Measurements from ENCODE around the gene C16orf95. TPM values are rescaled to one million over a fixed set of nuclear protein-coding genes. Genes with fewer than 3 reads are reported as not detected.
"Not testable (repeated sequence)": the region's sequence is repeated elsewhere in the genome, so short reads cannot be mapped to it uniquely, and the experiment has no call there.

C16orf95 gene
- total RNA-seq, 1 experiment from 2014 or later = 6.0 TPM

- DNase-seq (ENCODE audit: low read depth, low spot score) (no peak), ATAC-seq (no peak)
- Histone ChIP-seq H3K27me3 (ENCODE audit: control insufficient read depth, insufficient read depth, low read length) (no peaks in the 10 kb centered on the region), H3K4me3 (ENCODE audit: low read depth in 2 of 2, low read length in 2 of 2) (no peak overlapping the region), H3K36me3 (ENCODE audit: control insufficient read depth, insufficient read depth, low read length) (no peaks in the 10 kb centered on the region), H3K4me1 (ENCODE audit: control insufficient read depth, insufficient read depth, low read length) (no peaks in the 10 kb centered on the region), H3K27ac (ENCODE audit: low read length) (no peak overlapping the region), H3K9me3 (ENCODE audit: control insufficient read depth, insufficient read depth, low read depth, low read length) (no peaks in the 10 kb centered on the region)
- no TSS peak for BruUV-seq (replicated peaks)
- ChIA-PET POLR2A (no interaction called here), CTCF (no interaction called here)
- intact Hi-C loops (cut with micrococcal nuclease; ENCODE audit: unreplicated experiment) (no loop called here), in situ Hi-C loops (cut with HindIII; ENCODE audit: low pct_unique_long_range_greater_than_20kb, low sequenced_read_pairs) (no loop called here)
- TF ChIP-seq SIN3A (IDR thresholded peaks at IDR 0.05; ENCODE audit: borderline replicate concordance, insufficient read depth, low read depth, low read length) (no peak), REST (IDR thresholded peaks at IDR 0.05; ENCODE audit: insufficient read depth in 1 of 2, low read depth in 2 of 2, low read length in 1 of 2) (no peak)
Measured at GRCh38 chr16:87342504-87342903, 25.3 kb upstream of the C16orf95 start.

- Histone ChIP-seq H3K27ac (ENCODE audit: low read length) (no peak overlapping the region), H3K4me3 (ENCODE audit: low read depth in 2 of 2, low read length in 2 of 2) (no peak overlapping the region), H3K9me3 (ENCODE audit: control insufficient read depth, insufficient read depth, low read depth, low read length) (no peaks in the 10 kb centered on the region), H3K4me1 (ENCODE audit: control insufficient read depth, insufficient read depth, low read length) (no peaks in the 10 kb centered on the region), H3K36me3 (ENCODE audit: control insufficient read depth, insufficient read depth, low read length) (no peaks in the 10 kb centered on the region), H3K27me3 (ENCODE audit: control insufficient read depth, insufficient read depth, low read length) (no peaks in the 10 kb centered on the region)
- BruUV-seq (replicated peaks) = no TSS peak
- ATAC-seq (no peak), DNase-seq (ENCODE audit: low read depth, low spot score) (no peak)
- POLR2A ChIA-PET = no interaction called here
- CTCF ChIA-PET = no interaction called here
- in situ Hi-C loops (cut with HindIII; ENCODE audit: low pct_unique_long_range_greater_than_20kb, low sequenced_read_pairs) = no loop called here
- intact Hi-C loops (cut with micrococcal nuclease; ENCODE audit: unreplicated experiment) = no loop called here
- TF ChIP-seq REST (IDR thresholded peaks at IDR 0.05; ENCODE audit: insufficient read depth in 1 of 2, low read depth in 2 of 2, low read length in 1 of 2) = no peak
- no peak for TF ChIP-seq TCF7L2 (IDR thresholded peaks at IDR 0.05; ENCODE audit: low read depth, low read length)
- no peak for TF ChIP-seq SIN3A (IDR thresholded peaks at IDR 0.05; ENCODE audit: borderline replicate concordance, insufficient read depth, low read depth, low read length)
- no peak for TF ChIP-seq CTCF (IDR thresholded peaks at IDR 0.05)
- no peak for TF ChIP-seq POLR2AphosphoS5 (IDR thresholded peaks at IDR 0.05; ENCODE audit: low read depth, low read length)
Measured at GRCh38 chr16:87340198-87340597, 23.0 kb upstream of the C16orf95 start.

GRCh38 chr16:87339724-87340105 lies 22.5 kb upstream of the C16orf95 start:
- CTCF ChIA-PET; H3K36me3 ChIP-seq (ENCODE audit: control insufficient read depth, insufficient read depth, low read length); H3K9me3 ChIP-seq (ENCODE audit: control insufficient read depth, insufficient read depth, low read depth, low read length); H3K4me3 ChIP-seq (ENCODE audit: low read depth in 2 of 2, low read length in 2 of 2); POLR2A ChIA-PET; H3K4me1 ChIP-seq (ENCODE audit: control insufficient read depth, insufficient read depth, low read length); DNase-seq (ENCODE audit: low read depth, low spot score); ATAC-seq; intact Hi-C loops (cut with micrococcal nuclease; ENCODE audit: unreplicated experiment); in situ Hi-C loops (cut with HindIII; ENCODE audit: low pct_unique_long_range_greater_than_20kb, low sequenced_read_pairs); H3K27ac ChIP-seq (ENCODE audit: low read length); BruUV-seq (replicated peaks); H3K27me3 ChIP-seq (ENCODE audit: control insufficient read depth, insufficient read depth, low read length): not testable (repeated sequence)
